ENCODE measurements around the gene SERAC1. TPM values are rescaled to one million over a fixed set of nuclear protein-coding genes. Genes with fewer than 3 reads are reported as not detected.
"Not testable (repeated sequence)": the region's sequence is repeated elsewhere in the genome, so short reads cannot be mapped to it uniquely, and the experiment has no call there.

The SERAC1 gene
- total RNA-seq, 1 donor from 2014 or later, result 8.0 TPM

DNA sequence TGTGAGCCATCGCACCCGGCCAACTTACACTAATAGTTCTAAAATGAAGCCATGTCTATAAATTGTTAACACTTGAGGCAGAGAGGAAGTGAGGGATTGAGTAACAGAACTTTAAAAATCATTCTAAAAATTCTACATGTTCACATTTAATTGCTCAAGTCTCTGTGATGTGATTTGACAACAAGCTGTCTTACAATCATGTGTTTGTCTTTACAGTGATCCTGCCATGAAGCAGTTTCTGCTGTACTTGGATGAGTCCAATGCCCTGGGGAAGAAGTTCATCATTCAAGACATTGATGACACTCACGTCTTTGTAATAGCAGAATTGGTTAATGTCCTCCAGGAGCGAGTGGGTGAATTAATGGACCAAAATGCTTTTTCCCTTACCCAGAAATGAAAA, 23.7 kb upstream of the SERAC1 start:
- no peak for DNase-seq (ENCODE audit: low spot score)
- peaks cover under 1% of the 10 kb centered on the region for H3K4me1 Mint-ChIP-seq (ENCODE audit: low read depth)
- H3K36me3 Mint-ChIP-seq (ENCODE audit: low read depth), result peaks cover 16% of the 10 kb centered on the region
- intact Hi-C loops (cut with micrococcal nuclease), result no loop called here
- no peak overlapping the region for H3K4me3 Mint-ChIP-seq
- H3K27me3 Mint-ChIP-seq (ENCODE audit: insufficient read depth), result no peaks in the 10 kb centered on the region
- no peaks in the 10 kb centered on the region for H3K9me3 Mint-ChIP-seq
- H3K27ac Mint-ChIP-seq, result no peak overlapping the region

- Mint-ChIP-seq H3K27me3 (ENCODE audit: insufficient read depth) (no peaks in the 10 kb centered on the region), H3K27ac (no peak overlapping the region), H3K9me3 (peaks cover 3% of the 10 kb centered on the region), H3K4me1 (ENCODE audit: low read depth) (peaks cover 6% of the 10 kb centered on the region), H3K36me3 (ENCODE audit: low read depth) (peaks cover 17% of the 10 kb centered on the region), H3K4me3 (no peak overlapping the region)
- no peak for DNase-seq (ENCODE audit: low spot score)
- intact Hi-C loops (cut with micrococcal nuclease), result no loop called here
These were observed 23.0 kb upstream of the SERAC1 start for GRCh38 chr6:158191032-158191431.

DNA sequence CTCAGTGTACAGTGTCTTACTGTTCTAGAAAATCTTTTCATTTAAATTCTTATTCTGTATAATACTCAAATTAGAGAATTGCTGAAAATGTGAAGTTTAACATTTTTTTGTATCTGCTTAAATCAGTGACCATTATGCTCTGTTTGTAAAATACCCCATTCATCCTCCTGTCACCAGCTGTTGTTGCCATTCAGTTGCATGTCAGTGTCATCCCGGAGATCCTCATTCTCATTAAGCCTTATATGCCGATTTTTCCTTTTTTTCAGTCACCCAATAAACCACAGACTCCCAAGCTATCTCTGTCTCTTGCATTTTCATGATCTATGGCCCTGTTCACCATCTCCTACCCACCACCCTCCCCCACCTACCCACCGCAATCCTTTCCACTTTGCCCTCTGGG, 20.5 kb upstream of the SERAC1 start:
- DNase-seq (ENCODE audit: low spot score), result no peak
- Mint-ChIP-seq H3K9me3 (peaks cover 3% of the 10 kb centered on the region), H3K36me3 (ENCODE audit: low read depth) (peaks cover 24% of the 10 kb centered on the region), H3K4me3 (no peak overlapping the region), H3K4me1 (ENCODE audit: low read depth) (peaks cover 19% of the 10 kb centered on the region), H3K27me3 (ENCODE audit: insufficient read depth) (no peaks in the 10 kb centered on the region), H3K27ac (no peak overlapping the region)
- intact Hi-C loops (cut with micrococcal nuclease), result loop anchor here (10.0 kb wide), 1 partner anchor 354 kb away; no protein-coding TSS in a partner anchor

DNA sequence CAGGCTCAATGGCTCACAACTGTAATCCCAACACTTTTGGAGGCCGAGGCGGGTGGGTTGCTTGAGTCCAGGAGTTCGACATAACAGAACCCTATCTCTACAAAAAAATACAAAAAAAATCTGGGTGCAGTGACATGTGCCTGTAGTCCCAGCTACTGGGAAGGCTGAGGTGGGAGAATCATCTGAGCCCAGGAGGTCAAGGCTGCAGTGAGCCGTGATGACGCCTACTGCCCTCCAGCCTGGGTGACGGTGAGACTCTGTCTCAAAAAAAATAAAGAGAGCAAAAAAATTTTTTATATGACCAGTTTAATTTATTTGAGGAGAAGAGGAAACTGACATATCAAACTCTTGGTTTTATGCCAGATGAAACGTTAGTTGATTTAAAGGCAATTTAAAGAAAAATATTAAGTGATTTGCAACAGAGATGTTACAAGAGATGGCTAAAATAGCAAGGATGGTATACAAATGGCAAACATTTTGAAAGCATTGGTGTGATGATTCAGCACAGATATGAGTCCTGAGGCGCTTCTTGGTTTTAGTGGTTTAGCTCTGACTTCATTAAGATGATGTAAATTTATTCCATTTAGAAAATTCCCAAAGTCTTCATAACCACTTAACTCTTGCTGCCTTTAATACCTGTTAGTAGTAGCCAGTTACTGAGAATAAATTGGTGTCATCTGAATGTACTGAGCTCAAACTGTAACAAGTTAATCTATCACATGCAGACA, 17.8 kb upstream of the SERAC1 start:
- peaks cover 16% of the 10 kb centered on the region for H3K9me3 Mint-ChIP-seq
- H3K36me3 Mint-ChIP-seq (ENCODE audit: low read depth), result peaks cover 40% of the 10 kb centered on the region
- peaks cover 30% of the 10 kb centered on the region for H3K4me1 Mint-ChIP-seq (ENCODE audit: low read depth)
- H3K27me3 Mint-ChIP-seq (ENCODE audit: insufficient read depth), result no peaks in the 10 kb centered on the region
- intact Hi-C loops (cut with micrococcal nuclease), result loop anchor here (1.0 to 10.0 kb wide), 3 partner anchors 17 to 351 kb away; partner anchors contain the start of genes GTF2H5 and SERAC1
- no peak for DNase-seq (ENCODE audit: low spot score)
- no peak overlapping the region for H3K4me3 Mint-ChIP-seq
- peak overlapping the region; percentile 36 for H3K27ac Mint-ChIP-seq

DNA sequence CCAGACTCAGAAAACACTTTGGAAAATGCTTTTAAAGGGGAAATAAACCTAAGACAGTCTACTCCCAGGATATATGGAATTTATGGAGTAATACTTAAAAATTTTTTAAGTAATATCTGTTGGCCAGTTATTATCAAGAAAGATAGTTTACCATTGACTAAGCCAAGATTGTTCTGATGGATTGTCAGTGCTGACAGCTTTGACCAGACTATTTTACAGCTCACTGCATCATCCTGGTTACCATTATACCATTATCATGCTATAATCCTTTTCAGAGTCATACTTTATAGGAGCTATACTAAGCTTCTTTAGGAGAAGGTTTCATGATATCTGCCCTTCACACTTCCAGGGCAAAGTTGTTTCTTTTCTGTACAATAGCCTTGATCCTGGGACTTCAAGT, 16.5 kb upstream of the SERAC1 start:
- Mint-ChIP-seq H3K36me3 (ENCODE audit: low read depth) (peaks cover 50% of the 10 kb centered on the region), H3K9me3 (peaks cover 21% of the 10 kb centered on the region), H3K4me1 (ENCODE audit: low read depth) (peaks cover 30% of the 10 kb centered on the region), H3K27me3 (ENCODE audit: insufficient read depth) (no peaks in the 10 kb centered on the region), H3K4me3 (no peak overlapping the region), H3K27ac (no peak overlapping the region)
- intact Hi-C loops (cut with micrococcal nuclease), result loop anchor here (2.0 to 10.0 kb wide), 2 partner anchors 16 to 350 kb away; partner anchors contain the start of genes GTF2H5 and SERAC1
- no peak for DNase-seq (ENCODE audit: low spot score)

DNA sequence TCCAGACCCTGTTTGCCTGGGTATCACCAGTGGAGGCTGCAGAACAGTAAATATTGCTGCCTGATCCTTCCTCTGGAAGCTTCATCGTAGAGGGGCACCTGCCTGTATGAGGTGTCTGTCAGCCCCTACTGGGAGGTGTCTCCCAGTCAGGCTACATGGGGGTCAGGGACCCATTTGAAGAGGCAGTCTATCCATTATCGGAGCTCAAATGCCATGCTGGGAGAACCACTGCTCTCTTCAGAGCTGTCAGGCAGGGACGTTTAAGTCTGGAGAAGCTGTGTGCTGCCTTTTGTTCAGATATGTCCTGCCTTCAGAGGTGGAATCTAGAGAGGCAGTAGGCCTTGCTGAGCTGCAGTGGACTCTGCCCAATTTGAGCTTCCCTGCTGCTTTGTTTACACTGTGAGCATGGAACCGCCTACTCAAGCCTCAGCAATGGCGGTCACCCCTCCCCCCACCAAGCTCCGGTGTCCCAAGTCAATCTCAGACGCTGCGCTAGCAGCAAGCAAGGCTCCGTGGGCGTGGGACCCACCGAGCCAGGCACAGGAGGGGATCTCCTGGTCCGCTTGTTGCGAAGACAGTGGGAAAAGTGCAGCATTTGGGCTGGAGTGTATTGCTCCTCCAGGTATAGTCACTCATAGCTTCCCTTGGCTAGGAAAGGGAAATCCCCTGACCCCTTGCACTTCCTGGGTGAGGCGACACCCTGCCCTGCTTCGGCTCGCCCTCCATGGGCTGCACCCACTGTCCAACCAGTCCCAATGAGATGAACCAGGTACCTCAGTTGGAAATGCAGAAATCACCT, 15.3 kb upstream of the SERAC1 start:
- intact Hi-C loops (cut with micrococcal nuclease), result loop anchor here (10.0 kb wide), 1 partner anchor 349 kb away; no protein-coding TSS in a partner anchor

GRCh38 chr6:158177712-158178111, 9.7 kb upstream of the SERAC1 start:
- H3K4me3 Mint-ChIP-seq; DNase-seq (ENCODE audit: low spot score); intact Hi-C loops (cut with micrococcal nuclease); H3K27me3 Mint-ChIP-seq (ENCODE audit: insufficient read depth); H3K4me1 Mint-ChIP-seq (ENCODE audit: low read depth); H3K27ac Mint-ChIP-seq: not testable (repeated sequence)
- H3K36me3 Mint-ChIP-seq (ENCODE audit: low read depth), result peaks cover 48% of the 10 kb centered on the region
- peaks cover 17% of the 10 kb centered on the region for H3K9me3 Mint-ChIP-seq

More for the DNA sequence above, 15.3 kb upstream of the SERAC1 start:
- Mint-ChIP-seq H3K9me3 (peaks cover 21% of the 10 kb centered on the region), H3K36me3 (ENCODE audit: low read depth) (peaks cover 60% of the 10 kb centered on the region), H3K4me1 (ENCODE audit: low read depth) (peaks cover 35% of the 10 kb centered on the region)
- H3K27ac Mint-ChIP-seq; DNase-seq (ENCODE audit: low spot score); H3K27me3 Mint-ChIP-seq (ENCODE audit: insufficient read depth); H3K4me3 Mint-ChIP-seq: not testable (repeated sequence)

GRCh38 chr6:158175111-158175510, 7.0 kb upstream of the SERAC1 start:
- H3K27me3 Mint-ChIP-seq (ENCODE audit: insufficient read depth), result no peaks in the 10 kb centered on the region
- H3K4me3 Mint-ChIP-seq, result no peak overlapping the region
- no peak overlapping the region for H3K27ac Mint-ChIP-seq
- H3K9me3 Mint-ChIP-seq, result no peaks in the 10 kb centered on the region
- peaks cover 5% of the 10 kb centered on the region for H3K4me1 Mint-ChIP-seq (ENCODE audit: low read depth)
- peaks cover 34% of the 10 kb centered on the region for H3K36me3 Mint-ChIP-seq (ENCODE audit: low read depth)
- intact Hi-C loops (cut with micrococcal nuclease), result no loop called here
- DNase-seq (ENCODE audit: low spot score), result no peak

- no peak for DNase-seq (ENCODE audit: low spot score)
- H3K4me1 Mint-ChIP-seq (ENCODE audit: low read depth), result peaks cover 4% of the 10 kb centered on the region
- intact Hi-C loops (cut with micrococcal nuclease), result no loop called here
- peaks cover 30% of the 10 kb centered on the region for H3K36me3 Mint-ChIP-seq (ENCODE audit: low read depth)
- no peak overlapping the region for H3K4me3 Mint-ChIP-seq
- H3K27ac Mint-ChIP-seq, result no peak overlapping the region
- no peaks in the 10 kb centered on the region for H3K27me3 Mint-ChIP-seq (ENCODE audit: insufficient read depth)
- no peaks in the 10 kb centered on the region for H3K9me3 Mint-ChIP-seq
These were observed 6.5 kb upstream of the SERAC1 start for GRCh38 chr6:158174514-158174913.

GRCh38 chr6:158174024-158174423, 6.0 kb upstream of the SERAC1 start:
- Mint-ChIP-seq H3K4me3 (no peak overlapping the region), H3K9me3 (no peaks in the 10 kb centered on the region), H3K4me1 (ENCODE audit: low read depth) (no peaks in the 10 kb centered on the region), H3K36me3 (ENCODE audit: low read depth) (peaks cover 28% of the 10 kb centered on the region), H3K27me3 (ENCODE audit: insufficient read depth) (no peaks in the 10 kb centered on the region), H3K27ac (no peak overlapping the region)
- DNase-seq (ENCODE audit: low spot score), result no peak
- intact Hi-C loops (cut with micrococcal nuclease), result no loop called here

GRCh38 chr6:158172001-158172400, 3.9 kb upstream of the SERAC1 start:
- Mint-ChIP-seq H3K4me1 (ENCODE audit: low read depth) (peaks cover 7% of the 10 kb centered on the region), H3K27me3 (ENCODE audit: insufficient read depth) (no peaks in the 10 kb centered on the region), H3K27ac (no peak overlapping the region), H3K36me3 (ENCODE audit: low read depth) (peaks cover 19% of the 10 kb centered on the region), H3K9me3 (no peaks in the 10 kb centered on the region), H3K4me3 (no peak overlapping the region)
- DNase-seq (ENCODE audit: low spot score), result no peak
- intact Hi-C loops (cut with micrococcal nuclease), result no loop called here

GRCh38 chr6:158170656-158171081, 2.6 kb upstream of the SERAC1 start:
- Mint-ChIP-seq H3K36me3 (ENCODE audit: low read depth) (peaks cover 23% of the 10 kb centered on the region), H3K27ac (no peak overlapping the region), H3K27me3 (ENCODE audit: insufficient read depth) (no peaks in the 10 kb centered on the region), H3K4me3 (no peak overlapping the region), H3K9me3 (no peaks in the 10 kb centered on the region), H3K4me1 (ENCODE audit: low read depth) (peaks cover 20% of the 10 kb centered on the region)
- no peak for DNase-seq (ENCODE audit: low spot score)
- intact Hi-C loops (cut with micrococcal nuclease), result no loop called here

- not testable (repeated sequence) for H3K27me3 Mint-ChIP-seq (ENCODE audit: insufficient read depth); H3K4me3 Mint-ChIP-seq; H3K9me3 Mint-ChIP-seq; DNase-seq (ENCODE audit: low spot score); H3K27ac Mint-ChIP-seq
- Mint-ChIP-seq H3K36me3 (ENCODE audit: low read depth) (peaks cover 26% of the 10 kb centered on the region), H3K4me1 (ENCODE audit: low read depth) (peaks cover 29% of the 10 kb centered on the region)
- intact Hi-C loops (cut with micrococcal nuclease), result loop anchor here (2.0 to 5.0 kb wide), 4 partner anchors 15 to 478 kb away; partner anchors contain the start of gene SYNJ2
These were observed 1.6 kb upstream of the SERAC1 start for GRCh38 chr6:158169634-158170033.

All from activated T-helper 1 cell treated with anti-CD3 and anti-CD28 coated beads, Interleukin-12 subunit alpha, Interleukin-12 subunit beta, Interleukin-2, Interleukin-4 antibody, amounts not matched to agents 30 ng/mL and 10 ng/mL and 1 ng/mL, durations not matched to agents 14 hours and 24 hours and 36 hours (primary cell).